Loucy (cell line): ENCODE data around the gene DNASE2B.

Experiments used
- CTCF ChIP-seq: fragments of 200-600 bp; sonication (generic); conservative IDR thresholded peaks from 2 replicates; pipeline ENCODE4 v1.5.1; 2014; ENCODE audit warnings: mild to moderate bottlenecking, antibody characterized with exemption, low read length
- EZH2phosphoT487 ChIP-seq: fragments of 200-600 bp; IDR thresholded peaks from 2 replicates; pipeline ENCODE4 v1.6.1; 2018; ENCODE audit warnings: antibody characterized with exemption, mild to moderate bottlenecking, moderate library complexity, borderline replicate concordance

- TF ChIP-seq CTCF = no peak
- no peak for TF ChIP-seq EZH2phosphoT487
Measured at GRCh38 chr1:84434801-84435549, 36.7 kb downstream of the DNASE2B start.
